Omental fat pad (tissue), 4 donors: ENCODE data around the gene TNFRSF25. TPM values are rescaled to one million over a fixed set of nuclear protein-coding genes. Genes with fewer than 3 reads are reported as not detected.
A peak's percentile ranks its signal among the peaks of the same experiment; 100 is the strongest.

Experiments used
- ATAC-seq: fragments of 150-250 bp; one replicate; pipeline ENCODE4 v1.9.1; 2016; ENCODE audit warnings: mild to moderate bottlenecking, moderate library complexity; ENCODE audit not compliant: low FRiP score
- DNase-seq: peaks from one replicate; pipeline ENCODE4 v3.0.0-alpha.2; 2019; ENCODE audit warnings: low spot score
- total RNA-seq, 4 donors: library from RNA; depleted of rRNA; stranded (reverse); fragments of >200 nt; gene quantifications; one replicate each; pipeline ENCODE4 v1.1.0, GENCODE V29; 2016
- TF ChIP-seq, protein P1 (sequence below), 3 donors: fragments of 450-650 bp; IDR thresholded peaks; one replicate each; pipeline ENCODE4 v1.5.1; 2016 to 2017; ENCODE audit warnings: antibody characterized with exemption in 3 of 3, mild to moderate bottlenecking in 3 of 3, moderate library complexity in 2 of 3

Gene TNFRSF25
- total RNA-seq, 4 donors from 2014 or later, result 4.4 to 25.5 (median 6.6) TPM

- ATAC-seq (peak; percentile 56), DNase-seq (no peak)
- TF ChIP-seq, protein P1, sequence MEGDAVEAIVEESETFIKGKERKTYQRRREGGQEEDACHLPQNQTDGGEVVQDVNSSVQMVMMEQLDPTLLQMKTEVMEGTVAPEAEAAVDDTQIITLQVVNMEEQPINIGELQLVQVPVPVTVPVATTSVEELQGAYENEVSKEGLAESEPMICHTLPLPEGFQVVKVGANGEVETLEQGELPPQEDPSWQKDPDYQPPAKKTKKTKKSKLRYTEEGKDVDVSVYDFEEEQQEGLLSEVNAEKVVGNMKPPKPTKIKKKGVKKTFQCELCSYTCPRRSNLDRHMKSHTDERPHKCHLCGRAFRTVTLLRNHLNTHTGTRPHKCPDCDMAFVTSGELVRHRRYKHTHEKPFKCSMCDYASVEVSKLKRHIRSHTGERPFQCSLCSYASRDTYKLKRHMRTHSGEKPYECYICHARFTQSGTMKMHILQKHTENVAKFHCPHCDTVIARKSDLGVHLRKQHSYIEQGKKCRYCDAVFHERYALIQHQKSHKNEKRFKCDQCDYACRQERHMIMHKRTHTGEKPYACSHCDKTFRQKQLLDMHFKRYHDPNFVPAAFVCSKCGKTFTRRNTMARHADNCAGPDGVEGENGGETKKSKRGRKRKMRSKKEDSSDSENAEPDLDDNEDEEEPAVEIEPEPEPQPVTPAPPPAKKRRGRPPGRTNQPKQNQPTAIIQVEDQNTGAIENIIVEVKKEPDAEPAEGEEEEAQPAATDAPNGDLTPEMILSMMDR (IDR thresholded peaks at IDR 0.05), result no peak
These were observed 25.5 kb upstream of the TNFRSF25 start, which contains the start of gene PLEKHG5 for GRCh38 chr1:6491480-6491962. Gene PLEKHG5 (minus strand): TSS chr1:6491667. CDS start chr1:6477571, 14,096 bp downstream.

DNA sequence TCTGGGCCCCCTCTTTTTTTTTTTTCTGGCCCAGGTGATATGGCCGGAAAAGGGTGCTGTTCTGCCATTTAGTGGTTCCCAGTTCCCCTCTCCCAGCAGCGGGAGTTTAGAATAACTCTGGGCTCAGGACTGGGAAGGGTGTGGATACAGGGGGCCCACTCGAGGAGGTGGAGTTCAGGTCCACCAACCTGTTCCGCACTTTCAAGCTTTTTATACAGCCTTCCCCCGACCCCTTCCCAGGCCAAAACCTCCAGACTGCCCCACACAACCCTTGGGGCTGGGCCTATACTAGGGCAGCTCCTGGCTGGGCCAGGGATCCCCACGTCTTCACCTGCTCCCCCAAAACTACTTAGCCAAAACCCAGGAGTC lies 25.1 kb upstream of the TNFRSF25 start:
- no peak for ATAC-seq
- TF ChIP-seq, protein P1 (IDR thresholded peaks at IDR 0.05), result no peak
- no peak for DNase-seq

GRCh38 chr1:6490181-6491080 lies 24.5 kb upstream of the TNFRSF25 start:
- TF ChIP-seq, protein P1 (IDR thresholded peaks at IDR 0.05), result no peak
- ATAC-seq, result peak; percentile 60
- peak; percentile 35 for DNase-seq

GRCh38 chr1:6489799-6490180 lies 23.8 kb upstream of the TNFRSF25 start:
- DNase-seq, result no peak
- TF ChIP-seq, protein P1 (IDR thresholded peaks at IDR 0.05), result peak in 2 of 3 donors; percentile 2 to 75
- ATAC-seq, result peak; percentile 52

- DNase-seq, result no peak
- TF ChIP-seq, protein P1 (IDR thresholded peaks at IDR 0.05), result no peak
- no peak for ATAC-seq
These were observed 23.4 kb upstream of the TNFRSF25 start for GRCh38 chr1:6489383-6489765.

- TF ChIP-seq, protein P1 (IDR thresholded peaks at IDR 0.05), result no peak
- DNase-seq (no peak), ATAC-seq (no peak)
These were observed 22.8 kb upstream of the TNFRSF25 start for GRCh38 chr1:6488602-6489382.
